Heart right ventricle (tissue), 16 donors: ENCODE measurements around the gene PCDH1. TPM values are rescaled to one million over a fixed set of nuclear protein-coding genes. Genes with fewer than 3 reads are reported as not detected.

Experiments used
- ATAC-seq, 8 donors: fragments of 200-7000 bp; cut with Tn5 transposase; one replicate each; pipeline ENCODE4 v1.9.1; 2020; ENCODE audit warnings: mild to moderate bottlenecking in 8 of 8, moderate library complexity in 8 of 8, moderate number of reproducible peaks in 1 of 8
- DNase-seq, 2 donors: peaks; one replicate each; pipeline ENCODE4 v3.0.0-alpha.2; 2020
- H3K27ac ChIP-seq, 10 donors: fragments of 200-600 bp; sonication (generic) in 2 of 10; one replicate each; pipeline versions ENCODE4 v1.5.0 to v1.8.0; 2020 to 2022; ENCODE audit warnings: mild to moderate bottlenecking in 3 of 10
- H3K27me3 ChIP-seq, 7 donors: fragments of 200-600 bp; one replicate each; pipeline ENCODE4 v1.8.0; 2021 to 2022; ENCODE audit warnings: mild to moderate bottlenecking in 2 of 7
- H3K36me3 ChIP-seq, 9 donors: fragments of 200-600 bp; sonication (generic) in 1 of 9; one replicate each; pipeline versions ENCODE4 v1.5.0 to v1.8.0; 2020 to 2022; ENCODE audit warnings: mild to moderate bottlenecking in 2 of 9
- H3K4me1 ChIP-seq, 9 donors: fragments of 200-600 bp; sonication (generic) in 1 of 9; one replicate each; pipeline versions ENCODE4 v1.5.0 to v1.8.0; 2020 to 2022; ENCODE audit warnings: mild to moderate bottlenecking in 4 of 9
- H3K4me3 ChIP-seq, 10 donors: fragments of 200-600 bp; sonication (generic) in 2 of 10; one replicate each; pipeline versions ENCODE4 v1.5.0 to v1.8.0; 2020 to 2022; ENCODE audit warnings: mild to moderate bottlenecking in 7 of 10, moderate library complexity in 2 of 10
- H3K9me3 ChIP-seq, 11 donors: fragments of 200-600 bp in 10 of 11; sonication (generic) in 2 of 11; one replicate each; pipeline versions ENCODE4 v1.5.0 to v1.8.0; 2013 to 2022; ENCODE audit warnings: mild to moderate bottlenecking in 2 of 11, control low read depth in 1 of 11, moderate library complexity in 1 of 11
- CTCF ChIP-seq, 9 donors: fragments of 200-600 bp; sonication (generic) in 2 of 9; IDR thresholded peaks; one replicate each; pipeline versions ENCODE4 v1.5.0 to v1.8.0; 2021 to 2022; ENCODE audit warnings: antibody characterized with exemption in 9 of 9, mild to moderate bottlenecking in 5 of 9, moderate library complexity in 1 of 9
- WGBS, 2 donors: extraction: QIAGEN DNeasy Blood & Tissue Kit; methylation state at CpG; one replicate each; pipeline ENCODE4 v1.1.7; 2013; ENCODE audit warnings: inconsistent platforms in 1 of 2; 5-methylcytosine and 5-hydroxymethylcytosine counted together
- intact Hi-C, 10 donors: fragments of 100-400 bp; cut with DNase I; formaldehyde crosslinking; loops; one replicate each; pipeline versions ENCODE4 v1.11.1 to v1.14.2; 2022
- polyA plus RNA-seq, 2 donors: library from polyadenylated mRNA; stranded (reverse); fragments of 200-250 nt; gene quantifications; one replicate each; pipeline ENCODE4 v1.2.3, GENCODE V29; 2013
- total RNA-seq, 10 donors: library from RNA; stranded (reverse); fragmentation: NEBNext Ultra II Directional in 3 of 10; extraction: Animal tissue kit (Norgen Biotek cat#: 25700) in 3 of 10; gene quantifications; one replicate each; pipeline versions ENCODE4 v1.2.1 to v1.2.4, GENCODE V29; 2021 to 2023
- donor health status: Arrhythmogenic right ventricular cardiomyopathy.
- donor health status: ischemic (EF 13 %, LVEDD 7.1; RV severe dilation, severe dysfunction).
- donor health status: healthy with polysubstance abuse.
- donor health status: DM: no; HTN: yes; CAD: no.
- donor health status: DM: no; HTN: no; CAD: no.
- donor health status: ischemic (EF 25% LVEDD 6.9; RV normal size, moderate dysfunction).
- donor health status: ischemic (EF 25% LVEDD 5.7; RV mildly dilated, moderate dysfunction).
- donor health status: healthy.
- donor health status: DM: yes; HTN: yes; CAD: no.
- donor health status: Ischemic cardiomyopathy.
- donor health status: ischemic (EF 35%, LVEDD 5.7; RV mildly dilated, moderate dysfunction).
- donor health status: nonischemic (EF 11% LVEDD 7.7; RV severe dilation, severe dysfunction).
- donor health status: DM: yes; HTN: yes; CAD: no.
- donor health status: PGD.
- donor health status: ischemic (EF 29% LVEDD 5.4; RV normal size, mild dysfunction).
- donor health status: nonischemic (EF 23%, LVEDD 6.1; RV moderate dilation, normal function).

The PCDH1 gene
- total and polyA plus RNA-seq, 12 donors, result 8.4 to 45.8 (median 17.9) TPM

DNA sequence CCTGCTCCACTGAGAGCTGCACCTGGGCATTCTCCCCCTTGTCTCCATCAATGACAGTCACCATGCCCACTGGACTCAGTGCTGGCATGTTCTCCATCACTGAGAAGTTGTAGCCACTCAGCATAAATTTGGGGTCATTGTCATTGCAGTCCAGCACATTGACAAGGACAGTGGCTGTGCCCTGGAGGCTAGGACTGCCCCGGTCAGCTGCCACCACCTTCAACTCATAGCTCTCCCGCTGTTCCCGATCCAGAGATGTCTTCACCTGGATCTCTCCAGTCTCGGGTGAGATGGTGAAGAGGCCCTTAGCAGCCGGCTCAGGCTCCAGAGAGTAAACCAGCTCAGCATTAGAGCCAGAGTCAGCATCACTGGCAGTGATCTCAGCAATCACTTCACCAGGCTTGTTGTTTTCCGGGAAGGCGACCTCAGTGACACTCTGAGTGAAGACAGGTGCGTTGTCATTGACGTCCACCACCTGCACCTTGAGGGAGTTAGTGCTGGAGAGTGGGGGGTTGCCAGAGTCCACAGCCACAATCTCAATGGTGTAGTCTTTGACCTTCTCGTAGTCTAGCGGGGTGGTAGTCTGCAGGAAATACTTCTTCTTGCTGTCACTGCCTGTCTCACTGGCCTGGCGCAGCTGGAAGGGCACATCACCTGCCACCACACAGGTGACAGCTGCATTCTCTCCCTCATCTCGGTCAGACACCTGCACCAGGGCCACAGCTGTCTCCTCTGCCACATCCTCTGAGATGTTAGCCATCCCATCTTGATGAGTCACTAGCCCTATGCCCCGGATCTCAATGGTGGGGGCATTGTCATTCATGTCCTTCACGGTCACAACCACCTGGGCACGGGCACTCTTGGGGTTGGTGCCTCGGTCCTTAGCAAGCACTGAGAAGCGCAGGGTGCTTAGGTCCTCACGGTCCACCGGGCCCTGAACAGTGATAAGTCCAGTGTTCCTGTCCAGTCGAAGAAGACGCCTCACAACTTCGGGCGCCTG lies 13.5 kb downstream of the PCDH1 start:
- WGBS, 2 donors, result 79% methylated on average over 24 of the region's 24 CpGs
- no peak overlapping the region for H3K4me3 ChIP-seq
- intact Hi-C loops, result no loop called here
- H3K4me1 ChIP-seq, result peaks cover 0 to 54% (median 3%) of the 10 kb centered on the region in 9 donors
- no peak for ATAC-seq
- peaks cover 0 to 95% (median 5%) of the 10 kb centered on the region in 9 donors for H3K36me3 ChIP-seq
- H3K9me3 ChIP-seq, result no peaks in the 10 kb centered on the region
- DNase-seq, result no peak
- H3K27ac ChIP-seq, result no peak overlapping the region
- TF ChIP-seq CTCF (IDR thresholded peaks at IDR 0.05), result no peak
- H3K27me3 ChIP-seq, result no peaks in the 10 kb centered on the region

- no peak for TF ChIP-seq CTCF (IDR thresholded peaks at IDR 0.05)
- Histone ChIP-seq H3K27me3 (no peaks in the 10 kb centered on the region), H3K36me3 (peaks cover 0 to 86% (median 5%) of the 10 kb centered on the region in 9 donors), H3K4me3 (no peak overlapping the region), H3K27ac (no peak overlapping the region), H3K4me1 (peaks cover 0 to 49% (median 7%) of the 10 kb centered on the region in 9 donors), H3K9me3 (no peaks in the 10 kb centered on the region)
- intact Hi-C loops, result no loop called here
- DNase-seq (no peak), ATAC-seq (no peak)
- 95 to 96% methylated on average over 20 of the region's 20 CpGs for WGBS, 2 donors
These were observed 14.5 kb downstream of the PCDH1 start for GRCh38 chr5:141863569-141864178.

GRCh38 chr5:141862936-141863543 lies 15.2 kb downstream of the PCDH1 start:
- Histone ChIP-seq H3K4me3 (no peak overlapping the region), H3K36me3 (peaks cover 0 to 79% (median 5%) of the 10 kb centered on the region in 9 donors), H3K27me3 (no peaks in the 10 kb centered on the region), H3K4me1 (peaks cover 0 to 51% (median 10%) of the 10 kb centered on the region in 9 donors), H3K9me3 (no peaks in the 10 kb centered on the region), H3K27ac (no peak overlapping the region)
- intact Hi-C loops, result no loop called here
- ATAC-seq (peak in 1 of 8 donors; percentile 4), DNase-seq (no peak)
- 85 to 86% methylated on average over 16 of the region's 16 CpGs for WGBS, 2 donors
- no peak for TF ChIP-seq CTCF (IDR thresholded peaks at IDR 0.05)

- intact Hi-C loops, result no loop called here
- TF ChIP-seq CTCF (IDR thresholded peaks at IDR 0.05), result no peak
- no peaks in the 10 kb centered on the region for H3K9me3 ChIP-seq
- WGBS, 2 donors, result 79 to 81% methylated on average over 5 of the region's 5 CpGs
- peaks cover 0 to 41% (median 17%) of the 10 kb centered on the region in 9 donors for H3K4me1 ChIP-seq
- ATAC-seq (no peak), DNase-seq (no peak)
- H3K36me3 ChIP-seq, result peaks cover 0 to 73% (median 5%) of the 10 kb centered on the region in 9 donors
- H3K4me3 ChIP-seq, result no peak overlapping the region
- no peaks in the 10 kb centered on the region for H3K27me3 ChIP-seq
- no peak overlapping the region for H3K27ac ChIP-seq
These were observed 17.0 kb downstream of the PCDH1 start for GRCh38 chr5:141861194-141861593.
